ENCODE measurements around the gene RPS16.

Gene RPS16

DNA sequence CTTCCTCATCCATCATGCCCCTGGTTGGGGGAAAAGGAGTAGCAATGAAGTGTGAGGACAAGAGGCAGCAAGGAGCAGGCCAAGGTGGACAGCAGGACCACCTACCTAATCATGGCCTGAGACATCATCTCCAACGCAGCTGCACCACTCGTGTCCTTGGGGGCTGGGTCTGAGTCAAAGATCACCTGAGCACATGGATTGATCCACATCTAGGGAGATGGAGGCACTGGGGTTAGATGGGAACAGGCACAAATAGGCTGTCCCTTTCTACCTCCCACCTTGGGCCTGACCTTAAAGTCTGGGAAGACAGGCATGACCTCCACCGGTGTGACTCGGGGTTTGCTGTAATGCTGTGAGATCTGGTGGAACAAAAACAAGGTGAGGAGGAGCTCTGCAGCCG lies 47.1 kb downstream of the RPS16 start:
- no peak for DNase-seq (ENCODE audit: low read depth in 2 of 2)

DNA sequence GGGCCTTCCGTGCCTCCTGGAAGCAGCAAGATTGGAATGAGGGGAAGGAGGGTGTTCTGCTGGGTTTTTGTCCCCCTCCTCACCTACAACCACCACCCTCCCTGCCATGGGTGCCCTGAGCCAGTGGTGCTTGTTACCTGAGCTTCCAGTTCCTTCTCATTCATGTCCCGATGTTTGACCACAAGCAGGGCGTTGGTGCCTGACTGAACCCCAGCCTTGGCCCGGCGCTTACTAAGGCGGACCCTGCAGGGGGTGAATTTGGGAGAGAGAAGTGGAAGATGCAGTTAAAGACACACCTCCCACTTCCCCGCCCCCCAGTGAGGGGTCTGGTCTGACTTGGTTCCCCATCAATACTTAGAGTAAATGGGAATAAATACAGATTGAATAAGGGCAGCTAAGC lies 49.2 kb downstream of the RPS16 start:
- no peak for DNase-seq (ENCODE audit: low read depth in 2 of 2)

DNA sequence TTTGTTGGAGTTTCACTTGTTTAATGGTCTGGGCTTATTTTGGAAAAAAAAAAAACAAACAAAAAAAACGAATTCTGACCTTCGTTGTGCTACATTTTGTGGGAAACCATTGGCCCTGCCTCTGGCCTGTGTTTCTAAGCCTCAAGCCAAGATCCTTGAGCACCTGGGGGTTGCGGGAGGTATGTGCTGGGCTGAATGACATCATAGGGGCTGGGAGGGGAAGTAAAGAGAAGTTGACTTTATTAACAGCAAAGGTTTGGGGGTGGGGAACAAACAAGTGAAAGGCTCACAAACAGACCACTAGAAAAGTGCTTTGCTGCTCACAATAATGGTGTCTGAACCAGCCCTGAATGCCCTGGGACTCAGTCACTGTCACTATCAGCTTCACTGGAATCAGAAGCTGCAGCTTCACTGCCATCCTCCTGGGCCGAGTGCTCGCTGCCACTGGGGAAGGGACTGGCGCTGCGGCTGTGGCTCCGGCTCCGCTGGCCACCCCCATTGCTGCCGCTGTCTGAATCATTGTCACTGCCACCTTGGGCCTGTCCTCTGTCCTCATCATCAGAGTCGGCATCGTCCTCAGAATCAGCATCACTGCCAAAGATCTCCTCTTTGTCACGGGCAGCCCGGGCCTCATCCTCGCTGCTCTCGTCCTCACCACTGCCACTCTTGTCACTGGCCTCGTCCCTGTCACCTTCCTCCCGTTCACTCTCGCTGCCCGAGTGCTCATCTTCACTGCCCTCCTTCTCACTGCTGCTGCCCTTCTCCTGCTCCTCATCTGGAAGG lies 49.9 kb downstream of the RPS16 start:
- no peak for DNase-seq (ENCODE audit: low read depth in 2 of 2)

DNA sequence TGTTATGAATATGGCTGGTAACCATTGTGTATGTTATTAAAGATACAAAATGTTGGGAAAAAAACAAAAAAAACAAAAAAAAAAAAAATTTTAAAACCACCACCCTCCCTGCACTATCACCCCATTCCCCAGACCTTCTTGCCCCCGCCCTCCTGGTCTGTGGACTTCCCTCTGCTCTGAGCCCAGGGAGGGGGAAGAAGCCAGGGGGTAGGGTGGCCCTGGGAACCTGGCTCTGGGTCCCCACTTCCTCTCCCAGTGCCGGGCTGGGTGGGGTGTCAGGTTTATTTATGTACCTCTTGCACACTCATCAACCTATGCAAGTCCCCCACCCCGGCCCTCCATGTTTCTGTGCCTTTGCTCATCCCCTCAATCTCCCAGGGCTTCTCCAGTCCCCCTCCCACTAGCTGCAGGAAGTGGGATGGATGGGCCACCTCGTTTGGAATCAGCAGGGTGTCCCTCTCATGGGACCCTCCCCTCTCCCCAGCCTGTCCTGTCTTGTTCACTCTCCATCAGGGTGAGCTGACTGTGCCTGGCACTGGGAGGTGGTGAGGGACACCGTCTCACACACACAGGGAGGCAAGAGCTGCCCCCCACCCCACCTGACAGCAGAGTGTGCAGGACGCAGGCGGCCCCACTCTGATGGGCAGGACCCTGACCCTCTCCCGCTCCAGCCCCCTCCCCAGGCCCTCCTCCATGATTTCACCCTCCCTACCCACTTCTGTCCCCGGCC lies 50.7 kb downstream of the RPS16 start:
- DNase-seq (ENCODE audit: low read depth in 2 of 2): no peak
